HG02943 (cell line): ENCODE measurements around the gene ZNF324B.
"Not testable (repeated sequence)": the region's sequence is repeated elsewhere in the genome, so short reads cannot be mapped to it uniquely, and the experiment has no call there.

Source experiments
- ATAC-seq: cut with Tn5 transposase; IDR thresholded peaks from one replicate; pipeline ENCODE4 v1.9.1; 2021; ENCODE audit warnings: mild to moderate bottlenecking, low read depth, moderate library complexity; ENCODE audit not compliant: unreplicated experiment

Gene ZNF324B

DNA sequence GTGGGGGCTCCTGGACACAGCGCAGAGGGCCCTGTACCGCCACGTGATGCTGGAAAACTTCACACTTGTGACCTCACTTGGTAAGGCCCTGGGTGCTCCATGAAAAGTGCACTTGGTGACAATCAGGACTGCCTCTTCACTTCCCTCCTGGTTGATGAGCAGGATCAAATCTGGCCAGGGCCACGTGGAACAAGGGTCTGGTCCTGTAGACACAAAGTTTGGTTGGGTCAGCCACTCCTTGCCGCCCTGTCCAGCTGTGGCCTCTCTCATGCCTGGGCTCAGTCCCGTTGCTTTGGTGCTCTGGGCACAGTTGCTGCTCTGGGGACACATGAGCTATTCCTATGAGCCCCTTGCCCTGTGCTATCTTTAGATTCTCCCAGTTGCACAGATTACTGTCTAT is 2.3 kb downstream of the ZNF324B start:
- no peak for ATAC-seq

DNA sequence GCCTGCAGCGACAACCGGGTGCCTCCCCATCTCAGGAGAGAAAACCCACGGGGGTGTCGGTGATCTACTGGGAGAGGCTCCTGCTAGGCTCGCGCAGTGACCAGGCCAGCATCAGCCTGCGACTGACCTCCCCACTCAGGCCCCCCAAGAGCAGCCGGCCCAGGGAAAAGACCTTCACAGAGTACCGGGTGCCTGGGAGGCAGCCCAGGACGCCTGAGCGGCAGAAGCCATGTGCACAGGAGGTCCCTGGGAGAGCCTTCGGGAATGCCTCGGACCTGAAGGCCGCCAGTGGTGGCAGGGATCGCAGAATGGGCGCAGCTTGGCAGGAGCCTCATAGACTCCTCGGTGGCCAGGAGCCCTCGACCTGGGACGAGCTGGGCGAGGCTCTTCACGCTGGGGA is 3.9 kb downstream of the ZNF324B start:
- no peak for ATAC-seq

DNA sequence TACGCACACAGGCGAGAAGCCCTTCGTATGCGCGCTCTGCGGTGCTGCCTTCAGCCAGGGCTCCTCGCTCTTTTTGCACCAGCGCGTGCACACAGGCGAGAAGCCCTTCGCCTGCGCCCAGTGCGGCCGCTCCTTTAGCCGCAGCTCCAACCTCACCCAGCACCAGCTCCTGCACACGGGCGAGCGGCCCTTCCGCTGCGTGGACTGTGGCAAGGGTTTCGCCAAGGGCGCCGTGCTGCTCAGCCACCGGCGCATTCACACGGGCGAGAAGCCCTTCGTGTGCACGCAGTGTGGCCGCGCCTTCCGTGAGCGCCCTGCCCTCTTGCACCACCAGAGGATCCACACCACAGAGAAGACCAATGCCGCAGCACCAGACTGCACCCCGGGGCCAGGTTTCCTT is 4.7 kb downstream of the ZNF324B start:
- ATAC-seq = no peak

GRCh38 chr19:58460039-58460438 is 8.6 kb downstream of the ZNF324B start:
- ATAC-seq = no peak

- ATAC-seq = peak; percentile 23
These were observed 14.8 kb downstream of the ZNF324B start for GRCh38 chr19:58466089-58466759.

DNA sequence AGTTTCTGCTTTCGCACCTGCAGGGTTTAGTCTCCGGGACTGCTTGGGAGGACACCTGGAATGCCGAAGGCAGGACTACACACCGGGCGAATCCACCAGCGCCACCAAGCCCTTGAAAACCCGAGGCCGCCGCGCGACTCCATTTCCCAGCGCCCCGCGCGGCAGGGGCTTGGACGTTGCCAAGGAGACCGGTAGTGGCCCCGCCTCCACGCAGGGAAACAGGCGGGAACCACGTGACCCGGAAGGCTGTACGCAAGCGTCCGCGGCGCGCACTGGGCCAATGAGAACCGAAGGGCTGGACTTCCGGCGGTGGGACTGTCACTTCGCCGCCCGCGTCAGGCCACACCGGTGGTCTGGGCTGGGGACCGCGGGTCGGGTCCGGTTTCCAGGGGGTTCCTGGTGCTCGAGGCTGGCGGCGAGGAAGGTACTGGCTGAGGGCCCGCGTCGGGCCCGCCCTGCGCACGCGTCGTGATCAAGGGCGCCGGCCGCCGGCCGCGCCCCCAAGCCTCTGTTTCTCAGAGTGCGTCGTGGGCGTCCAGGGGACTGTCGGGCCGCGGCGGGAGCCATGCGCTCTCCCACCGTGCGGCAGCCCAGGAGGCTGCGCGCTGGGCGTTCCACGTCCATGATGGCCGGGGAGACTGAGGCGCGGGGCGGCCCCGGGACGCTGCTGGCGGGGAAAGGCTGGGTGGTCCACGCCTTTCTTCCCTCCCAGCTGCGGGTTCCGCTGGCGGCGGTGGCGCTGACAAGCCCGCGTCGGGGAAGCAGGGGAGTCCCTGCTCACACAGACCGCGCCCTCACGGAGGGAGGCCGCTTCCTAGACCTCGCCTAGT is 15.6 kb downstream of the ZNF324B start, which contains the start of gene ZNF324:
Gene ZNF324, plus strand, starts transcription at position 321 of the 830 bp plus-strand sequence. CDS start 2,106 bp downstream, outside the sequence.
- peak; percentile 84 for ATAC-seq

GRCh38 chr19:58468216-58468839 is 16.9 kb downstream of the ZNF324B start:
- ATAC-seq = no peak

DNA sequence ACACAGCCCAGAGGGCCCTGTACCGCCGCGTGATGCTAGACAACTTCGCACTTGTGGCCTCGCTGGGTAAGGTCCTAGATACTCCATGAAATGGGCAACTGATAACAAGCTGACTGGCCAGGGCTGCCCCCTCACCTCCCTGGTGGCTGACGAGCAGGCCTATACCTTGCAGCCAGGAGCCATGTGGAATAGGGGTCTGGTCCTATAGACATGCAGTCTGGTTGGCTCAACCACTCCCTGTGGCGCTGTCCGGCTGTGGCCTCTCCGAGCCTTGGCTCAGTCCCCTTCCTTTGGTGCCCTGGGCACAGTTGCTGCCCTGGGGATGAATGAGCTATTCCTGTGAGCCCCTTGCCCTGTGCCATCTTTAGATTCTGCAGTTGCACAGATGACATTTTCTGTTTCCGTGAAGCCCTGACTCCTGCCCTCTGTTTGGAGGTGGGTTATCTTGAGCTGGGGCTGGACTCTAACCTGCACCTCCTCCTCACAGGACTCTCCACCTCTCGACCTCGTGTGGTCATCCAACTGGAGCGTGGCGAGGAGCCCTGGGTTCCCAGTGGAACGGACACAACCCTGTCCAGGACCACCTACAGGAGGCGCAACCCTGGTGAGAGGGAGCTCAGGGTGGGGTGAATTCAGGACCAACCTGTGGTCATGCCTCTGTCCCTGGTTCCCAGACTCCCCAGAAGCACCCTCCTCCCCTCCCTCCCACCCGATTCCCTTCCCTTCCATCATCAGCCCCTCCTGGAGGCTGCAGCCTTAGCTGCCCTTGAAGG is 18.0 kb downstream of the ZNF324B start:
- ATAC-seq = no peak

GRCh38 chr19:58470837-58471543 is 19.6 kb downstream of the ZNF324B start:
- ATAC-seq = not testable (repeated sequence)

DNA sequence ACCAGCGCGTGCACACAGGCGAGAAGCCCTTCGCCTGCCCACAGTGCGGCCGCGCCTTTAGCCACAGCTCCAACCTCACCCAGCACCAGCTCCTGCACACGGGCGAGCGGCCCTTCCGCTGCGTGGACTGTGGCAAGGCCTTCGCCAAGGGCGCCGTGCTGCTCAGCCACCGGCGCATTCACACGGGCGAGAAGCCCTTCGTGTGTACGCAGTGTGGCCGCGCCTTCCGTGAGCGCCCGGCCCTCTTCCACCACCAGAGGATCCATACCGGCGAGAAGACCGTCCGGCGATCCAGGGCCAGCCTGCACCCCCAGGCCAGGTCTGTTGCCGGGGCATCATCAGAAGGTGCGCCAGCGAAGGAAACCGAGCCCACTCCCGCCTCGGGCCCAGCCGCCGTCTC is 20.3 kb downstream of the ZNF324B start:
- no peak for ATAC-seq

- no peak for ATAC-seq
These were observed 22.4 kb downstream of the ZNF324B start for GRCh38 chr19:58473775-58474174.

- ATAC-seq = no peak
These were observed 23.0 kb downstream of the ZNF324B start for GRCh38 chr19:58474291-58474996.

- ATAC-seq = peak; percentile 4
These were observed 23.7 kb downstream of the ZNF324B start for GRCh38 chr19:58474997-58475713.

- peak; percentile 78 for ATAC-seq
These were observed 24.5 kb downstream of the ZNF324B start, which contains the start of gene ZNF446 for GRCh38 chr19:58475714-58476497. Gene ZNF446 (plus strand): TSS chr19:58476352. CDS start chr19:58477219, 867 bp downstream.

GRCh38 chr19:58476498-58477015 is 25.1 kb downstream of the ZNF324B start:
- no peak for ATAC-seq

DNA sequence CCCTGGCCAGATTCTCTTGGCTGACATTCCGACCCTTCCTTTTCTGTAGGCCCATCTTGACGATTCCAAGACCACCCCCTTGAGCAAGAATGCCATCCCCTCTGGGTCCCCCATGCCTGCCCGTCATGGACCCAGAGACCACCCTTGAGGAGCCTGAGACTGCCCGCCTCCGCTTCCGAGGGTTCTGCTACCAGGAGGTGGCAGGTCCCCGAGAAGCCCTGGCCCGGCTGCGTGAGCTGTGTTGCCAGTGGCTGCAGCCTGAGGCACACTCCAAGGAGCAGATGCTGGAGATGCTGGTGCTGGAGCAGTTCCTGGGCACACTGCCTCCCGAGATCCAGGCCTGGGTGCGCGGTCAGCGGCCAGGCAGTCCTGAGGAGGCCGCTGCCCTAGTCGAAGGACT is 25.7 kb downstream of the ZNF324B start:
- no peak for ATAC-seq

DNA sequence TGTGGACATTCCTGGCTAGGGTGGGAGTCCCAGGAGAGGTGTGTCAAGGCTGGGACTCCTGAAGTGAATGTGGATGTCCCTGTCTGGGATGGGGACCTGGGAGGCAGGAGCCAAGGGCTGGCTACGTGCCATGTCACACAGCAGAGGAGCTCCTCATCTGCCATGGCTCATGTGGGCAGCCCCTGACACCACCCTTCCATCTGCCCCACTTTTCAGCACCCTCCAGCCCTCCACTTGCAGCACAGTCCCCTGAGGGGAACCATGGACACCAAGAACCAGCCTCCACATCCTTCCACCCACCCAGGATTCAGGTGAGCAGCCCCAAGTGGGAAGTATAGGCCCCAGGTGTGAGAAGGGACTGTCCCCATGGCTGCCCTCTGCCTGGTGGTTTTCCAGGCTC is 26.4 kb downstream of the ZNF324B start:
- no peak for ATAC-seq

GRCh38 chr19:58479303-58479702 is 27.9 kb downstream of the ZNF324B start:
- no peak for ATAC-seq
